Lower leg skin (tissue), 4 donors: ENCODE results near the gene ZNF524. TPM values are rescaled to one million over a fixed set of nuclear protein-coding genes. Genes with fewer than 3 reads are reported as not detected.
A peak's percentile ranks its signal among the peaks of the same experiment; 100 is the strongest.

ENCODE experiments used
- DNase-seq, 2 donors: peaks; one replicate each; pipeline ENCODE4 v3.0.0-alpha.2; 2019; ENCODE audit warnings: low spot score in 2 of 2
- H3K4me3 ChIP-seq: fragments of 200-600 bp; sonication (generic); 2 replicates; pipeline ENCODE4 v1.5.1; 2017; ENCODE audit warnings: mild to moderate bottlenecking, low read depth; ENCODE audit not compliant: poor library complexity, severe bottlenecking
- CTCF ChIP-seq, 3 donors: fragments of 450-650 bp; IDR thresholded peaks; one replicate each; pipeline ENCODE4 v1.5.1; 2016; ENCODE audit warnings: antibody characterized with exemption in 3 of 3, mild to moderate bottlenecking in 3 of 3, moderate library complexity in 2 of 3
- POLR2A ChIP-seq, 2 donors: fragments of 450-650 bp; IDR thresholded peaks; one replicate each; pipeline ENCODE4 v1.6.1; 2016 to 2017; ENCODE audit warnings: antibody characterized with exemption in 2 of 2, mild to moderate bottlenecking in 1 of 2, moderate library complexity in 1 of 2
- WGBS, 2 donors: methylation state at CpG; one replicate each; pipeline ENCODE4 v1.1.5; 2018; 5-methylcytosine and 5-hydroxymethylcytosine counted together
- intact Hi-C: fragments of 100-400 bp; cut with DNase I; formaldehyde crosslinking; loops from one replicate; pipeline ENCODE4 v1.15.0; 2023; ENCODE audit warnings: low total_unique reads
- total RNA-seq, 4 donors: library from RNA; depleted of rRNA; stranded (reverse); fragments of >200 nt; gene quantifications; one replicate each; pipeline ENCODE4 v1.1.0, GENCODE V29; 2016

Gene ZNF524
- total RNA-seq, 4 donors from 2014 or later: 58.4 to 88.3 (median 78.3) TPM

- no peak for DNase-seq
- intact Hi-C loops: no loop called here
- no peak overlapping the region for H3K4me3 ChIP-seq
- no peak for TF ChIP-seq CTCF (IDR thresholded peaks at IDR 0.05)
- TF ChIP-seq POLR2A (IDR thresholded peaks at IDR 0.05): no peak
- 91 to 92% methylated on average over 20 to 21 of the region's 21 CpGs for WGBS, 2 donors
These were observed 3.0 kb downstream of the ZNF524 start for GRCh38 chr19:55603115-55603514.

GRCh38 chr19:55603581-55604292 is 3.6 kb downstream of the ZNF524 start:
- DNase-seq: no peak
- no peak overlapping the region for H3K4me3 ChIP-seq
- TF ChIP-seq CTCF (IDR thresholded peaks at IDR 0.05) (no peak), POLR2A (IDR thresholded peaks at IDR 0.05) (no peak)
- intact Hi-C loops: no loop called here
- 70% methylated on average over 22 of the region's 22 CpGs for WGBS, 2 donors

GRCh38 chr19:55605207-55605636 is 5.1 kb downstream of the ZNF524 start:
- intact Hi-C loops: no loop called here
- DNase-seq: peak; percentile 95 to 99
- 0 to 2% methylated on average over 27 to 28 of the region's 43 CpGs for WGBS, 2 donors
- no peak for TF ChIP-seq CTCF (IDR thresholded peaks at IDR 0.05)
- H3K4me3 ChIP-seq: peak overlapping the region; percentile 79

GRCh38 chr19:55605637-55606470 is 5.8 kb downstream of the ZNF524 start, which contains the start of gene ZNF865:
Gene ZNF865 (plus strand): TSS chr19:55605647. CDS start chr19:55613619, 7,972 bp downstream.
- intact Hi-C loops: no loop called here
- peak in 1 of 3 donors; percentile 28 for TF ChIP-seq CTCF (IDR thresholded peaks at IDR 0.05)
- no peak for TF ChIP-seq POLR2A (IDR thresholded peaks at IDR 0.05)
- WGBS, 2 donors: 1% methylated on average over 20 to 22 of the region's 44 CpGs
- peak; percentile 59 to 95 for DNase-seq
- H3K4me3 ChIP-seq: peak within 1 kb of the TSS; percentile 79

GRCh38 chr19:55606471-55606787 is 6.3 kb downstream of the ZNF524 start:
- WGBS, 2 donors: 19 to 23% methylated on average over 12 of the region's 12 CpGs
- DNase-seq: no peak
- TF ChIP-seq POLR2A (IDR thresholded peaks at IDR 0.05) (no peak), CTCF (IDR thresholded peaks at IDR 0.05) (no peak)
- intact Hi-C loops: no loop called here
- no peak overlapping the region for H3K4me3 ChIP-seq
